Right ventricle myocardium superior (tissue), 1 donor: ENCODE results near the gene NBAS. TPM values are rescaled to one million over a fixed set of nuclear protein-coding genes. Genes with fewer than 3 reads are reported as not detected.
"Not testable (repeated sequence)": the region's sequence is repeated elsewhere in the genome, so short reads cannot be mapped to it uniquely, and the experiment has no call there.

Experiments
- ATAC-seq: fragments of 200-7000 bp; cut with Tn5 transposase; one replicate; pipeline ENCODE4 v1.9.1; 2020; ENCODE audit warnings: mild to moderate bottlenecking; ENCODE audit not compliant: poor library complexity
- DNase-seq: peaks from one replicate; pipeline ENCODE4 v3.0.0-alpha.2; 2020
- intact Hi-C: fragments of 100-400 bp; cut with DNase I; formaldehyde crosslinking; loops from one replicate; pipeline ENCODE4 v1.11.2; 2022
- total RNA-seq: library from RNA; stranded (reverse); fragmentation: NEBNext Ultra II Directional; extraction: Animal tissue kit (Norgen Biotek cat#: 25700); gene quantifications from one replicate; pipeline ENCODE4 v1.2.1, GENCODE V29; 2021
- donor health status: DM: no; HTN: yes; CAD: no; lungs with severe emphysema.

NBAS gene
- total RNA-seq, 1 donor from 2014 or later, result 60.7 TPM

DNA sequence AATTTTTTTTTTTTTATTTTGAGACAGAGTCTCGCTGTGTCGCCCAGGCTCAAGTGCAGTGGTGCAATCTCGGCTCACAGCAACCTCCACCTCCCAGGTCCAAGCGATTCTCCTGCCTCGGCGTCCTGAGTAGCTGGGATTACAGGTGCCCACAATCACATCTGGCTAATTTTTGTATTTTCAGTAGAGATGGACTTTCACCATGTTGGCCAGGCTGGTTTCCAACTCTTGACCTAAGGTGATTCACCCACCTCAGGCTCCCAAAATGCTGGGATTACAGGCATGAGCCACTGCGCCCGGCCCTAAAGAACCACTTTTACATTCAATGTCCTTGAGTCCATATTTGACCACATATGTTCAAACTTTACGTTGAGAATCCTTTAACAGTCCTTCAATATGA, 156.6 kb downstream of the NBAS start:
- DNase-seq, ATAC-seq, intact Hi-C loops: not testable (repeated sequence)

GRCh38 chr2:15400240-15400826, 160.8 kb downstream of the NBAS start:
- ATAC-seq, result no peak
- DNase-seq, result no peak
- intact Hi-C loops, result no loop called here

DNA sequence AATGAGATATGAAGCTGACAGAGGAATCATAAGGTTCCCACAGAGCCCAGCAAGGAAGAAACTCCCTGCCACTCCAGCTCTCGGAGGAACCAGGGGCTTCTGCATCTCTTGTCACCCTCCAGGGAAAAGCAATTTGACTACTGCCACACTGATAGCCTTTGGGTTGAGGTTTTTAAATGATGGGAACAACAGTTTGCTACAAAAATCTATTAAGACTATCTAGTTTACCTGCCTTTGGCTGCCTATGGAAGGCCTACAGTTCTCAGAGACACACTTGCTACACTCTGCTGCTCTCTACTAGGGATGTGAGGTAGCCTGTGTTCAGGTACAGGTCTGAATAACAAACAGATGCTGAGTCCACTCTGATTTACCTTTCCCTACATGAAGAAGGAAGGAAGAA, 161.9 kb downstream of the NBAS start:
- DNase-seq, result no peak
- intact Hi-C loops, result no loop called here
- no peak for ATAC-seq

DNA sequence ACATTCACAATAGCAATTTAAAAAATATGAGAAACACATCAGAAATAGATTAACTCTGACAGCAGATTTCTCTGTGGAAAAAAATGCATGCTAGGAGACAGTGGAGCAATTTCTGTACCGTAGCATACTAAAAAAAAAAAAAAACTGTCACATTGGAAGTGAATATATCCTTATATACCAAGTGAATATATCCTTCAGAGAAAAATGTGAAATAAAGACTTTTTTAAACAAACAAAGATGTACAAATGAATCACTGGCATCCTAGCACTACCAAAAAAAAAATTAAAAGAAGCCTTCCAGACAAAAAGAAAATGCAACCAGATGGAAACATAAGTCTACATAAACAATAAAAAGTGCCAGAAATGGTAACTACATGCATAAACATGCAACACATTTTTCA, 169.4 kb downstream of the NBAS start:
- no peak for DNase-seq
- no peak for ATAC-seq
- intact Hi-C loops, result no loop called here

- DNase-seq (no peak), ATAC-seq (no peak)
- intact Hi-C loops, result no loop called here
These were observed 171.2 kb downstream of the NBAS start for GRCh38 chr2:15389895-15390294.

GRCh38 chr2:15389326-15389700, 171.8 kb downstream of the NBAS start:
- no peak for DNase-seq
- no peak for ATAC-seq
- intact Hi-C loops, result no loop called here

DNA sequence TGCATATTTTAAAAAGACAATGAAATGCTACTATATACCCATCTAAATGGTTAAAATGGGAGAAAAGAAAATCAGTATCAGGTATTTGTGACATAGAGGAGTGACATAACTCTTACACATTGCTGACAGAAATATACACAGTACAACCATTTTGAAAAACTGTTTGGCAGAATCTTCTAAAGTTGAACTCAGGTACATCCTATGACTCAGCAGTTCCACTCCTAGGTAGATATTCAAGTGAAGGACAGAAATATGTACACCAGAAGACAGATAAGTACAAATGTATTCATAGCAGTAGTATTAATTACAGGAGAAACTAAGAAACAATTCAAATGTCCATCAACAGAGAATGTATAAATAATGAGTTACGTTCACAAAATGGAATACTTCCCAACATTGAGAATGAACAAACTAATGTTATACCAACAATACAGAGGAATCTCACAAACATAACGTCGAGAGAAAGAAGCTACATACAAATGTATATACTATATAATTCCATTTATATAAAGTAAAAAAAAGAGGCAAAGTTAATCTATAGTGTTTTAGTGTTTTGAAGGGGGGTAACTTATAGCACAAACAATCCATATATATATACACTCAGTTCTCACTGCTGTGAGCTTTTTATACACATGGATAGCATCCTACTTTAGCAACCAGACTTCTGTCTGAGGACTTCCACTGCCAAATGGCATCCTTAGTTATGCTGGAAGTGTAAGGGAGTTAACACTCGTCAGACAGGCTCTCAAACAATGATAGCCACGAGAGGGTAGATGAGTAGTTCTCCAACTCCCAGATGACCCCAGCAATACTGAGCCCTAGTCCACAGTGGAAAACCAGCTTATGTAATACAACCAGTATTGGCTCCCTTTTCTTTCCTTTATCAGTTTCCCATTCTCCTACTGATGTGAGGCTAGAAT, 172.5 kb downstream of the NBAS start:
- DNase-seq (no peak), ATAC-seq (no peak)
- intact Hi-C loops, result no loop called here

DNA sequence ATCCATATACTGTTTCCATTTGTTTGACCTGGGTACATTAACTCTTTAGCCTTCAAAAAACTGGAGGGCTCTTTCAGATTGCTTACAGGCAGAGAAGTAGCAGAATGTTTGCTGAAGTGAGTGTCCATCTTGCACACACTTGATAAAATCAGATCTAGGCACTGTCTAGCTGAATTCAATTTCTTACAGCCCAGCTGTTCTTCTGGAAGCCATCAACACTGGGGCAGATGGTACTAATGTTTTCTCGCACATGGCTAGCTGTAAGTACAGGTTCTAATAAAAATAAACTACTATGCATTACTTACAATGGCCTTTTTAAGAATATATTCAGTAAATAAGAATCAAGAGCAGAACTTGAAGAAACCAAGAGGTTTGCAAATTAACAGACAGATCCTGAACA, 175.9 kb downstream of the NBAS start:
- DNase-seq (no peak), ATAC-seq (no peak)
- intact Hi-C loops, result no loop called here

- intact Hi-C loops, result no loop called here
- DNase-seq (no peak), ATAC-seq (no peak)
These were observed 177.3 kb downstream of the NBAS start for GRCh38 chr2:15383695-15384350.

DNA sequence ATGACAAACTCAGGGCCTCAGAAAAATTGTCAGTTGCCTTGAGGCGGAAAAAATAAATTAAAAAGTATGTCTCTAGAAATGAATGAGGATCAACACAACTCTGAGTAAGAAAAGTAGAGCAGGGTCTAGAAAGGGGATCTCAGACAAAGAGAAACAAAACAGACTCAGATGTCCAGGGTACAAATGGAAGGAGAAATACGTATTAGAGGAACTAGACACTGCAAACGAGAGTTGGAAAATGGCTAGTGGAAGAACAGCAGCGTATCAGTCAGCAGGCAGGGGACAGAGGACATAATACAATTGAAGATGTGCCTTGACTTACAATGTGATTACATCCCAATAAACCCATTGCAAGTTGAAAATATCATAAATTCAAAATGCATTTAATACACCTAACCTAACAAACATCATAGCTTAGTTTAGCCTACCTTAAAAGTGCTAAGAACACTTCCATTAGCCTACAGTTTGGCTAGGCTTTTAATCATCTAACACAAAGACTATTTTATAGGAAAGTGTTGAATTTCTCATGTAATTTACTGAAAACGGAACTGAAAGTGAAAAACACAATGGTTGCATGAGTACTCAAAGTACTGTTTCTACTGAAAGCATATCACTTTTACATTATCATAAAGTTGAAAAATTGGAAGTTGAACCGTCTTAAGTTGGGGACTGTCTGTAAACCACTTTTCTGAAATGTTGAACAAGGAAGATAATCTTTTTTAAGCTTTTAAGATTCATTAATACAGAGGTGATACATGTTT, 182.8 kb downstream of the NBAS start:
- ATAC-seq, result no peak
- intact Hi-C loops, result no loop called here
- DNase-seq, result no peak

GRCh38 chr2:15377202-15377601, 183.9 kb downstream of the NBAS start:
- DNase-seq (no peak), ATAC-seq (no peak)
- intact Hi-C loops, result no loop called here

DNA sequence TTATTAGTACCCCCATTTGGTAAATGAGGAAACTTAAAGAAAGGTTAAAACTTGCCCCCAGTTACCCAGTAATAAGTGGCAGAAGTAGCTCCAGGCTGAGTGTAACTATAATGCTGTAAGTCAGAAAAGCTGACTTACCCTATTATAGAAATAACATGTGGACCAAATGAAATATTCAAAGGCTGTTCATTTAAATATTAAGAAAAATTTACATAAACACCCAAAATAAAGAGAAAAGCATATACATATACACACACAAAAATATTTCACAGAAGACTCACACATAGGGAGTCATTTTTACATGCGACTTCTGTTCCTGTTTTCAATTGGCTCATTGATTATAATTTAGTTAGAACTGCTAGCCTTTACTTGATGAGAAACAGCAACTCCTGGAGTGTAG, 189.1 kb downstream of the NBAS start:
- DNase-seq (no peak), ATAC-seq (no peak)
- intact Hi-C loops, result no loop called here

DNA sequence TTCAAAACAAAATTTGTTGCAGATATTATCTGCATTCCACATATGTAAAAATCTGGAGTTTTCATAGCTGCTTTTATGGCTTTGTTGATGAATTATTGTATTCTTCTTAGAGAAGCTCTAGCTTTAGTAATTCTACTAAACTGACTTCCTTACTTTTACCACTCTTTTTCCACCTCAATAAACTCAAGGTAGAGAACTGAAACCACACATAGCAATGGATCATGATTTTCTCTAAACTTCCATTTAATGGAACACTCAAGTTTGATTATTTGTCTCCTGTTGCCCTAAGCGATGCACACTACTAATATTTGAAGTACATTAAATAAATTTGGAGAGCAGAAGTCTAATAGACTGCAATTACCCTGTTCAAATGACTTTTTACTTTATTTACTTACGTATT, 192.0 kb downstream of the NBAS start:
- DNase-seq (no peak), ATAC-seq (no peak)
- intact Hi-C loops, result no loop called here

DNA sequence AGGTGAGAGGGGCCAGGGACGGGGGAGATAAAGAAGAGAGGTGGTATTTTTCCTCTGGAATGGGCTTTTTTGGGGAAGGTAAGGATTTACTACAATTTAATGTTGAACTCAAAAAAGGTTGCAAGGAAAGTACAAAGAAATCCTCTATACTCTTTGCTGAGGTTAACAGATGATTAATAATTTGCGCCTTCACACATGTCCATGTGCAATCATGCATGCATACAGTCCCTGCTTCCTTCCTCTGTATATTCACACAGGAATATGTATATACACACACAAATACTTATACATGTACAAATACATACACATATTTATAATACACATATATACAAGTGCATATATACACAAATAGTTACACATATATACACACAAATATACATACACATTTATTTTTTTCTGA, 193.4 kb downstream of the NBAS start:
- intact Hi-C loops, result no loop called here
- ATAC-seq (no peak), DNase-seq (no peak)

DNA sequence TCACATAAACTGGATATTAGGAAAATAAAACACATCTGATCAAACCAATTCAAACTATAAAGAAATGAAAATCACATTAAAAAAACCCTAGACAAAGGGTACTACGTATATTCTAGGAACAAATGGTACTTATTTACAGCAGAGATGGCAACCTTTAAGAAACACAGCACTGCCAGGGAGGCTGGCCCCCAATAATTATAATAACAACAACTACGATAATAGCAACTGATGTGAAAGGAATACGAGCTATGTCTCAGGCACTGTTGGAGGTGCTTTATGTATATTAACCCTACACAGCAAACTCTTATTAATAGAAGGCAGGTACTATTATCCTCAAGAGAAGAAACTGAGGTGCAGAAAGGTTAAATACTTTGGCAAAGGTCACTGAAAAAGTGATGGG, 193.9 kb downstream of the NBAS start:
- no peak for DNase-seq
- intact Hi-C loops, result no loop called here
- no peak for ATAC-seq

GRCh38 chr2:15365411-15365810, 195.7 kb downstream of the NBAS start:
- no peak for ATAC-seq
- no peak for DNase-seq
- intact Hi-C loops, result no loop called here

- no peak for DNase-seq
- ATAC-seq, result no peak
- intact Hi-C loops, result no loop called here
These were observed 196.6 kb downstream of the NBAS start for GRCh38 chr2:15364561-15364960.

DNA sequence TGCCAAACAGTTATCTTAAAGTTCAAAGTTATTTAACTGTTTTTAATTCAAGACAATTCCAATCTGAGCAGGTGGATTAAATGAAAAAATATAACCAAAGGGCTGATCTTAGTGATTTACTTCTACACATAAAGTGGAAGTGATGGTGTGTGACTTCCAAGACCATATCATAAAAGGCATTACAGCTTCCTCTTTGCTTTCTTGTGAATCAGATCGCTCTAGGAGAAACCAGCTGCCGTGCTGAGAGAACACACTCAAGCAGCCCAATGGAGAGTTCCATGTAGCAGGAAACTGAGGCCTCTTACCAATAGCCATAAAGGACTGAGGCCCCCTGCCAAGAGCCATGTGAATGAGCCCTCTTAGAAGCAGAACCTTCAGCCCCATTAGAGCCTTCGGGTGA, 197.4 kb downstream of the NBAS start:
- intact Hi-C loops, result no loop called here
- DNase-seq (no peak), ATAC-seq (no peak)

DNA sequence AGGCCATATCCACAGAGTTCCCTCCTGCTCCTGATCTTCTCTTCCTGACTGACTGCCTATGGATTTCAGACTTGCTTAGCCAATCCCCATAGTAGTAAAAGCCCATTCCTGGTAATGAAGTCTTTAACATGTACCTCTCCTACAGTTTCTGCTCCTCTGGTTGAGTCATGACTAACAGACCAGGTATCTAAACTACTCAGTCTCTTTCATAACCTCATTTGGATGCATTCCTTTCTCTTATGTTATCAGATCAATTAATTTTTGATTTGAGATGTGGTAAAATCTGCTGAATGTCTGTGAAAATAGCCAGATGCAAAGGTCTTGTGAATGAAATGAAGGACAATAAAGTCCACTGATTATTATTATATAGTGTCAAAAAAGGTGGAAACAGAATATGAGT, 198.0 kb downstream of the NBAS start:
- DNase-seq, result no peak
- intact Hi-C loops, result no loop called here
- no peak for ATAC-seq
